DMS 273 treated with DMSO at 0.1 percent for 48 hours (cell line): ENCODE data around the gene CALHM4.
"Not testable (repeated sequence)": the region's sequence is repeated elsewhere in the genome, so short reads cannot be mapped to it uniquely, and the experiment has no call there.

Source experiments
- DNase-seq: peaks from one replicate; lab custom pipeline; 2025; lab: John Stamatoyannopoulos, UW

CALHM4 gene

DNA sequence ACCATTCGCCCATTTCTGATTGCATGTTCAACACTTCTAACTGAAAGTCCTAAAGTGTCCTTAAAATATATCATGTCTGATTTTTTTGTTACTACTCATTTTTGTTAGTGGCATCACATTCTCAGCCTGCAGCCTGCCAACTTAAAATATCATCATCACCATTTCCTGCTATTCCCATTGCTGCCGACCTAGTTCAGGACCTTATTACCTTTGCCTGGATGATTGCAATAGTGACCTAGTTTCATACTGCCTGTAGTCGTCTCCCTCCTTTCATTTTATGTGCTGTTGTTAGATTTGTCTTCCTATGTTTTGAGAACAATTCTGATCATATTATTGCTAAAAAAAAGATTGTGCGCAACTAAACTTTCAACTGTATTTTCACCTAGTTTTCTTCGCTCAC lies 23.9 kb downstream of the CALHM4 start:
- DNase-seq: no peak

DNA sequence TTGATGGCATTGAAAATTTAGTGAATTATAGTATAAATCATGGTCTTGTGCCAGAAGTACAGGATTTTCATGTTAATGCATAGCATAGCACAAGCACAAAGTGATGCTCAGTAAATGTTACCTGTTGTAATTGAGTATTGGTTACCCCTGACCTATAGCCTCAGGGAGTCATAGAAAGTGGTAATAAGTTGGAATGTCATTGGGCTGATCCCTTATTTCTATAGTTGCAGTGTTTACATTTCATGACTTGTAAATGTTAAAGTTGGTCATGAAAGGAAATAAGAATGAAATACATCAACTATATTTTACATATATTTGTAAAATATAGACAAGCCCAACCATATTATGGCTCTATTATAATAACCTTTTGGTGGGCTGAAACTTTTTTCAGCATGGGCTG lies 24.8 kb downstream of the CALHM4 start:
- no peak for DNase-seq

DNA sequence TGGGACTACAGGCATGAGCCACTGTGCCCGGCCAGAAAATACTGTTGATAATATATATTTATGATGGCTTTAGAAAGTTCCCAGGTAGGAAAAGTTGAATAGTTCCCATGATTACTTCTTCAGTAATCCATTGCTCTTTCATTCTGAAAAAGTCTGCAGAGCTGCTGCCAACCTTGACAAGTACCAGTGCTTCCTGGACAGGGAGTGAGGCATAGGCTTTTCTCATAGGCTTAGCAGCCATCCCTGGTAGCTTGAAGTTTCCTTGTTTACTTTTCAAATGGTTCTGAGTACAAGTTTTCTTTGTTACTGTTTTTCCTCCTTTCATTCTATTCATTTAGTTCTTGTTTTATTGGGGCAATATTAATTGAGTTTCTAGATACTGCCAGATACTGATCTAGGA lies 25.6 kb downstream of the CALHM4 start:
- no peak for DNase-seq

DNA sequence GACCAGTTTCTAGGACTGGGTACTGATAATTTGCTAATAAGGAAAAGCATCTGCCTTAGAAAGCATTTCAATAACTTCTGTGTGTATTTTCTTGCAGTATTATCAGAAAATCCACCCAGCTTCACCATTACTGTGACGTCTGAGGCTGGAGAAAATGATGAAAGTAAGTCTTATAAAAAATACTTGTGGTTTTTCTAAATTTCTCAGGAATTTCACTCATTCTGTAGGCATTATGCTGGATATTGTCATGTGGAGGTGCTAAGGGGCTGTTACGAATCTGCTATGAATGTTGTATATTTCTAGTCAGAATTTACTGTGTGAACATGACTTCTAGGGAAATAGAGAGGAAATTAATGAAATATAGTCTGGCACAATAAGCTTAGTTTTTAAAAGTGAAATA lies 26.6 kb downstream of the CALHM4 start:
- no peak for DNase-seq

DNA sequence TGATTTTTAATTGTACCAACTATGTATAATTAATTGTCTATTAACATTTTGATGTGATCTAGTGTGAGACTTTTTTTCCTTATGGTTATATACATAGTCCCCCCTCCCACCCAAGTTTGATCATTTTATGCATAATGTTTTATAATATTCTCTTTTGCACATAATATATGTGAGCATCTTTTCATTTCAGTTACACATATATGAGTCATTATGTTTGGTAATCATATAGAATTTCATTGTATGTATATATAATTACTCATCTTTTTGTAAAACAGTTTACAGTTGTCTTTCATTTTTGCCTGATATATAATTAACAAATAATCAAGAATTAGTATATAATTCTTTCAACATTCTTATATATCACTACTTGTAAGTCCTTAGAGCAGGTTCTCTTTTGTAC lies 32.7 kb downstream of the CALHM4 start:
- no peak for DNase-seq

DNA sequence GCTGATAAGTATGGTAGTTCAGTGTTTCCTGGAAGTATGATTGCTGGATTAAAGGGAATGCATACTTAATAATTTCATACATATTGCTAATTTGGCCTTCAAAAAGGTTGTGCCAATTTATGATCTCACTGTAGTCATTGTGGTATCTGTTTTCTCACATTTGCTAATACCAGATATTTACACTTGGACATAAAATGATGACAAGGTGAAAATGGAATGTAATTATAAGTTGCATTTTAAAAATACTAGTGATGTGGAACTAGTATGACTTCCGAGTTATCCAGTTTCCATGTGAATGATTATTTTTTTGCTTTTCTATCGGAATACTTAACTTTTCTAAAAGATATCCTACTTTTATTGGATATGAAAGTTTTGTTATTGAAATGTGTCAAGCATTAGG lies 33.2 kb downstream of the CALHM4 start:
- no peak for DNase-seq

DNA sequence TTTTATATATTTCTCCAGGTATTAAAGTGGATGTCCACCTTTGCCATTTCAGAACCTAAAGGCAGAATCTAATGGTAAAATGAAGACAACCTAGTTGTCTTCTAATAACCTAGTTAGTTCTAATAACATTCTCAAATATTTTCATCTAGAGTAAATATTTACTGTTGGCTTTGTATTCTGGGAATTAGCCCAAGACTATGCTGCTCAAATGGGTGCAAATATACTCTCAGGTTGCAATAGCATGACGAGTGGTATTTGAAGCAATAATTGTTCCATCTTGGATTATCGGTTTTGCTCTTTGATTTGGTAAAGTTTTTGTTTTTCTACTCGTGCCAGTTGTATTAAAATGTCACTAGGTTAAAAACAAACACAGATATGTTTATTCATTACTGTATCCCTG lies 41.7 kb downstream of the CALHM4 start:
- no peak for DNase-seq

DNA sequence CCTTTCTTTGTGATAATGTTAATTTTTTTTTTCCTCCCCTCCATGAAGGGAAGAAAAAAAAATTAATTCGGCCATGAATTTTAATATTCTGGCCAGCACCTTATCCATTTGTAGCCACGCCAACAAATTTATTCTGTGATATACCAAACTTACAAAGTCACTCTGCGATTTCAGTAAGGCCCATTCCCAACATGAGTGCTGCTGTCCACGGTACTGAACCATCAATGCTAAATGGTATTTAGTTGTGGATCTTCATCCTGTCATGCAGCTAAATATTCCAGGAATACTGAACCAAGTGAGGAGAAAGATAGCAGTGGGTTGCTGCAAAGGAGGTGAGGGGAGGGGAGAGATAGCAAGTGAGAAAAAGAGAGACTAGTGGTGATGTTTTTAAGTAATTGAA lies 43.3 kb downstream of the CALHM4 start:
- DNase-seq: no peak

DNA sequence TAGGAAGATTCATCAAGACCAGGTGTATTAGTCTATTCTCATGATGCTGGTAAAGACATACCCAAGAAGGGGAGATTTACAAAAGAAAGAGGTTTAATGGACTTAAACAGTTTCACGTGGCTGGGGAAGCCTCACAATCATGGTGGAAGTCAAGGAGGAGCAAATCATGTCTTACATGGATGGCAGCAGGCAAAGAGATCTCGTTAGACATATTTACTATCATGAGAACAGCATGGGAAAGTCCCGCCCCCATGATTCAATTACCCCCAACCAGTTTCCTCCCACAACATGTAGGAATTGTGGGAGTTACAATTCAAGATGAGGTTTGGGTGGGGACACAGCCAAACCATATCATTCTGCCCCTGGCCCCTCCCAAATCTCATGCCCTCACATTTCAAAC lies 50.4 kb downstream of the CALHM4 start:
- not testable (repeated sequence) for DNase-seq

DNA sequence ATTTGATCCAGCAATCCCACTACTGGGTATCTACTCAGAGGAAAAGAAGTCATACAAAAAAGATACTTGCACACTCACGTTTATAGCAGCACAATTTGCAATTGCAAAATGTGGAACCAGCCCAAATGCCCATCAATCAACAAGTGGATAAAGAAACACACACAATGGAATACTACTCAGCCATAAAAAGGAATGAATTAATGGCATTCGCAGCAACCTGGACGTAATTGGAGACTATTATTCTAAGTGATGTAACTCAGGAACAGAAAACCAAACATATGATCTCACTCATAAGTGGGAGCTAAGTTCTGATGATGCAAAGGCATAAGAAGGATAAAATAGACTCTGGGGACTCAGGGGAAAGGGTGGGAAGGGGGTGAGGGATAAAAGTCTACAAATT lies 51.3 kb downstream of the CALHM4 start:
- not testable (repeated sequence) for DNase-seq

DNA sequence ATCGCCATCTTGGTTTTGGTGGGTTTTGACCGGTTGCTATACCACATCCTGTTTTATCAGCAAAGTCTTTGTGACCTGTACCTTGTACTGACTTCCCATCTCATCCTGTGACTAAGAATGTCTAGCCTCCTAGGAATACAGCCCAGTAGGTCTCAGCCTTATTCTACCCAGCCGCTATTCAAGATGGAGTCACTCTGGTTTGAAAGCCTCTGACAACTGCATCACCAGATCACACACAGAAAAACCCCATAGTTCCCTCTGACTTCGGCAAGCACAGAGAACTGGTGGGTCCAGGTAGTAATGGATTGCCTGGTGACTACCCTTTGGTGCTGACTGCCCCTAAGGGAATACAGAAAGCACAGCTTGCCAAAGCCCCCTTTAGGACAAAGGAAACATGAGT lies 52.4 kb downstream of the CALHM4 start:
- no peak for DNase-seq
